GM18907 (cell line): ENCODE data around the gene CELA2A.
"Not testable (repeated sequence)": the region's sequence is repeated elsewhere in the genome, so short reads cannot be mapped to it uniquely, and the experiment has no call there.

ENCODE experiments used
- ATAC-seq: cut with Tn5 transposase; IDR thresholded peaks from one replicate; pipeline ENCODE4 v1.9.1; 2021; ENCODE audit warnings: mild to moderate bottlenecking, moderate library complexity; ENCODE audit not compliant: unreplicated experiment

CELA2A gene

GRCh38 chr1:15466955-15467625 is 10.6 kb downstream of the CELA2A start:
- not testable (repeated sequence) for ATAC-seq

GRCh38 chr1:15468145-15468544 is 11.6 kb downstream of the CELA2A start:
- no peak for ATAC-seq

- ATAC-seq: no peak
Measured at GRCh38 chr1:15469361-15469760, 12.8 kb downstream of the CELA2A start.

- ATAC-seq: not testable (repeated sequence)
Measured at GRCh38 chr1:15469821-15470448, 13.4 kb downstream of the CELA2A start.

- ATAC-seq: not testable (repeated sequence)
Measured at GRCh38 chr1:15471067-15471466, 14.5 kb downstream of the CELA2A start.

GRCh38 chr1:15471723-15472122 is 15.2 kb downstream of the CELA2A start:
- ATAC-seq: not testable (repeated sequence)

- no peak for ATAC-seq
Measured at GRCh38 chr1:15472587-15472986, 16.1 kb downstream of the CELA2A start.

GRCh38 chr1:15475752-15476314 is 19.3 kb downstream of the CELA2A start, which contains the start of gene CELA2B:
CELA2B (plus strand) TSS chr1:15476104; CDS start chr1:15476126, 22 bp downstream.
- ATAC-seq: no peak

- no peak for ATAC-seq
Measured at GRCh38 chr1:15476927-15477326, 20.4 kb downstream of the CELA2A start.

- ATAC-seq: no peak
Measured at GRCh38 chr1:15477646-15478212, 21.2 kb downstream of the CELA2A start.

- ATAC-seq: no peak
Measured at GRCh38 chr1:15479654-15480347, 23.3 kb downstream of the CELA2A start.

- not testable (repeated sequence) for ATAC-seq
Measured at GRCh38 chr1:15482455-15482854, 25.9 kb downstream of the CELA2A start.

GRCh38 chr1:15482983-15483543 is 26.5 kb downstream of the CELA2A start:
- ATAC-seq: not testable (repeated sequence)

GRCh38 chr1:15483971-15484370 is 27.4 kb downstream of the CELA2A start:
- ATAC-seq: no peak

GRCh38 chr1:15484443-15484842 is 27.9 kb downstream of the CELA2A start:
- not testable (repeated sequence) for ATAC-seq

- no peak for ATAC-seq
Measured at GRCh38 chr1:15485636-15486035, 29.1 kb downstream of the CELA2A start.

- ATAC-seq: not testable (repeated sequence)
Measured at GRCh38 chr1:15486844-15487610, 30.5 kb downstream of the CELA2A start.

- no peak for ATAC-seq
Measured at GRCh38 chr1:15488371-15488770, 31.8 kb downstream of the CELA2A start.

- no peak for ATAC-seq
Measured at GRCh38 chr1:15489052-15489736, 32.7 kb downstream of the CELA2A start.
